Measurements from ENCODE around the gene PLCH1. TPM values are rescaled to one million over a fixed set of nuclear protein-coding genes. Genes with fewer than 3 reads are reported as not detected.
A peak's percentile ranks its signal among the peaks of the same experiment; 100 is the strongest.

PLCH1 gene
- total RNA-seq, 1 donor from 2014 or later, result 1.1 TPM

DNA sequence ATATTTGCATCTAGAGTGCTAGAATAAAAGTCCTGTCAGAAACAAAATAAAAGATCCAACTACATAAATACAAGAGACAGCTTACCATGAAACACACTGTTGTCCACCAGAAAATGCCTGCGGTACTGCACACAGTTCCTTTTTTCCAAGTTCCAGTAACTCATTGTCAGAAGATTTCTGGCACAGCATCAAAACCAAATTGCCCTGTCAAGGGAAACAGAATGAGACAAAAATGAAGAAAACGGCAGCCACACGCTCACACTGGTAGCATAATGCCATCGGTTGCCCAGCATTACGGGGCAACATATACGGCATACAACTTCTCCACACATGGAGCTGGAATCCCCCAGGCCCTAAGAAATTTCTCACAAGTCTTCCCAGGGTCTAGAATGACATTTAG is 40.8 kb downstream of the PLCH1 start:
- Mint-ChIP-seq H3K4me3 (ENCODE audit: unreplicated experiment) (no peak overlapping the region), H3K27me3 (ENCODE audit: unreplicated experiment) (no peaks in the 10 kb centered on the region), H3K36me3 (ENCODE audit: unreplicated experiment) (no peaks in the 10 kb centered on the region), H3K27ac (ENCODE audit: unreplicated experiment) (no peak overlapping the region), H3K9me3 (ENCODE audit: unreplicated experiment) (no peaks in the 10 kb centered on the region), H3K4me1 (ENCODE audit: low read depth, unreplicated experiment) (no peaks in the 10 kb centered on the region)
- no peak for DNase-seq
- no peak for TF ChIP-seq CTCF (IDR thresholded peaks at IDR 0.05; ENCODE audit: partially characterized antibody, unreplicated experiment)

DNA sequence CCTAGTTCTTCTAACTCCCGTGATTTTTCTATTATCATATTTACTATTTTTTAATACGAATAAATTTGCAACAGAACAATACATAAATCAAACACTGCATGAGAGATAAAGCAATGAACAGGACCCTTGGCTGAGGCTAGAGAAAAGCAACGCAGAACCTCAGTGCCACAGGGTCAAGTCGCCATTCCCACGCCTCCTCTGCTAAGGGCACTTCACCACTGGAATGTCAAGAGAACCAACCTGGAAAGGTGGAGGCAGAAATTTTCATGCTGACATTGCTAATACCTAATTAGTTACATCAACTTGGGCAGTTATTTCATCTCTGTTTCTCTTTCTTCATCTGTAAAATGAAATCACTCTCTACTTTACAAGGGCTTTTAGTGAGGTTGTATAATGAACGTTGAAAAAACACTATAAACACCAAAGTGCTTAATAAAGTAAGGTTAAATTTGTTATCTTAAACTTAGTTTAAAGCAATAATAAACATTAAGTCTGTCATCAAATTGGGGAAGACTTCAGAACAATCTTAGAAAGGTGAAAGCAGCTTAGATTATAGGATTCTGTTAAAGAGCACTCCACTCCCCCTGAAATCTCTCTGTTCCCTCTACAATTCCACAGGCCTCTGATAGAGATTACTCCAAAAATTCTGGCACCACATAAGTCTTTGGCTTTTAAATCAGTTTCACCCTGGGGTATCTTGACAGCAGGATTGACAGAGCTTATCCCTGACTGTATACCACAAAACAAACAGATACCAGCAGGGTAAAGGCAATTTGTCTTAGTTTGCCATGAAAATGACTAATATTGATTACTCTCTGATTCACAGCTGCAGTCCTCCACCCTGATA is 41.9 kb downstream of the PLCH1 start:
- Mint-ChIP-seq H3K36me3 (ENCODE audit: unreplicated experiment) (no peaks in the 10 kb centered on the region), H3K27me3 (ENCODE audit: unreplicated experiment) (no peaks in the 10 kb centered on the region), H3K4me1 (ENCODE audit: low read depth, unreplicated experiment) (no peaks in the 10 kb centered on the region), H3K9me3 (ENCODE audit: unreplicated experiment) (no peaks in the 10 kb centered on the region), H3K27ac (ENCODE audit: unreplicated experiment) (no peak overlapping the region), H3K4me3 (ENCODE audit: unreplicated experiment) (no peak overlapping the region)
- no peak for DNase-seq
- no peak for TF ChIP-seq CTCF (IDR thresholded peaks at IDR 0.05; ENCODE audit: partially characterized antibody, unreplicated experiment)

DNA sequence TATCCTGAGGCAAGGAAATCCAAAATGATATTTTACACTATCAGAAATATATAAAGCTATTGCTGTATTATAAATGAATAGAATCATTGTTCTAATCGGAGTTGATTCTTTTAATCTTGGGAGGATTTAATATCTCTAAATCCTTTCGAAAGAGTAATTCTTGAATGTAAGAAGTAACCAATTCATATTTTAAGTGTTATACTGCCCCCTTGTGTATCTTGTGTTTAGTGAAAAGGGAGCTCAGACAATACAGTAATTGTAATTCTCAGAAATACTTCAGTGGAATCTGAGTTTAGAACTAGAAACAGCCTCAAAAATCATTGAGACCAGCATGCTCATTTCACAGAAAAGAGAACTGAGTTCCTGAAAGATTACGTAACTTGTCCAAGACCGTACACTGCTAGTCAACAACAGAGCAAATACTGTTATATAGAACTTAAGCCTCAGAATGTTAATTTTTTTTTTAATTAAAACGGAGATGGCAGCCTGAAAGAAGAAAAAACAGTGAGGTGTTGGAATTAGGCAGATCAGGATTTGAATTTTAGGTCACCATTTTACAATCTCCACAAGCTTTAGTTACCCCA is 42.9 kb downstream of the PLCH1 start:
- Mint-ChIP-seq H3K4me1 (ENCODE audit: low read depth, unreplicated experiment) (no peaks in the 10 kb centered on the region), H3K27ac (ENCODE audit: unreplicated experiment) (no peak overlapping the region), H3K27me3 (ENCODE audit: unreplicated experiment) (no peaks in the 10 kb centered on the region), H3K9me3 (ENCODE audit: unreplicated experiment) (no peaks in the 10 kb centered on the region), H3K36me3 (ENCODE audit: unreplicated experiment) (no peaks in the 10 kb centered on the region), H3K4me3 (ENCODE audit: unreplicated experiment) (no peak overlapping the region)
- DNase-seq, result no peak
- peak; percentile 77 for TF ChIP-seq CTCF (IDR thresholded peaks at IDR 0.05; ENCODE audit: partially characterized antibody, unreplicated experiment)

DNA sequence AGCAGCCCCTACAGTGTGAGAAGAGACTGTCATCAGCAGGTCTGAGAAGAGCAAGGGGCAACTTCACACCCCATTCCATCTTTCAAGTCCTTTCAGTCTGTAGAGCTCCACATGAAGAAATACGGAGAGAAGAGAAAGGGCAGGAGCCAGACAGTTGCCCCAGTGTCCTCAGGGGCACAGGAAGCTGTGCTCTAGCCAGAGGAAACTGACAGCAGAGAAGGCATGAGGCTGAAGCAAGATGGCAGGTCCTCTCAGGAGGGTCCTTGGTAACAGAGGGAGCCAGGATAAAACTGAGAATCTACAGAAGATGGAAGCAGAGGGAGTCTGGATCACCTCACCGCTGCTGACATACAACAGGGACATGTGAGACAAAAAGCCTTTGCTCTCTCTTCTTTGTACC is 47.3 kb downstream of the PLCH1 start:
- TF ChIP-seq CTCF (IDR thresholded peaks at IDR 0.05; ENCODE audit: partially characterized antibody, unreplicated experiment), result no peak
- no peak for DNase-seq
- H3K4me3 Mint-ChIP-seq (ENCODE audit: unreplicated experiment), result no peak overlapping the region
- no peaks in the 10 kb centered on the region for H3K36me3 Mint-ChIP-seq (ENCODE audit: unreplicated experiment)
- no peaks in the 10 kb centered on the region for H3K9me3 Mint-ChIP-seq (ENCODE audit: unreplicated experiment)
- peaks cover 3% of the 10 kb centered on the region for H3K4me1 Mint-ChIP-seq (ENCODE audit: low read depth, unreplicated experiment)
- H3K27ac Mint-ChIP-seq (ENCODE audit: unreplicated experiment), result no peak overlapping the region
- no peaks in the 10 kb centered on the region for H3K27me3 Mint-ChIP-seq (ENCODE audit: unreplicated experiment)

DNA sequence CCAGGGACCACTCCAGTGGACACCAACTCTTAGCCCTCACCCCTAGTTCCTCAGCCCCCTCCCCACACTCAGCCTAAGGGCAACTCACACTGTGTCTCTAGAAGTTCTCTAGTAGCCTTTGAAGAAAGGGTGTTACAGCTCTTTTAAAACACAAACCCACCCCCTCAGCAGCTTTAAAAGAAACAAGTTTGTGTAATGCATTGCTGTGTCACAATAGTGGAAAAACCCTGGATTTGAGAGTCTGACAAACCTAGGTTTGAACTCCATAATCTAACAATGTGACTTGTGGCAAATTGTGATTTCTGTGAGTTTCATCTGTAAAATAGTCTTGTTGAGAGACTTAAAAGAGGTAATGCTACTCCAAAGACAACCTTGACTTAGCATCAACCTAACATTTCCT is 54.0 kb downstream of the PLCH1 start:
- Mint-ChIP-seq H3K4me1 (ENCODE audit: low read depth, unreplicated experiment) (peaks cover 3% of the 10 kb centered on the region), H3K27ac (ENCODE audit: unreplicated experiment) (no peak overlapping the region), H3K27me3 (ENCODE audit: unreplicated experiment) (peaks cover 2% of the 10 kb centered on the region), H3K36me3 (ENCODE audit: unreplicated experiment) (no peaks in the 10 kb centered on the region), H3K4me3 (ENCODE audit: unreplicated experiment) (no peak overlapping the region), H3K9me3 (ENCODE audit: unreplicated experiment) (no peaks in the 10 kb centered on the region)
- no peak for DNase-seq
- no peak for TF ChIP-seq CTCF (IDR thresholded peaks at IDR 0.05; ENCODE audit: partially characterized antibody, unreplicated experiment)
